Posterior vena cava (tissue), 2 donors: ENCODE data around the gene CILP. TPM values are rescaled to one million over a fixed set of nuclear protein-coding genes. Genes with fewer than 3 reads are reported as not detected.
A peak's percentile ranks its signal among the peaks of the same experiment; 100 is the strongest.
"Not testable (repeated sequence)": the region's sequence is repeated elsewhere in the genome, so short reads cannot be mapped to it uniquely, and the experiment has no call there.

Experiments
- DNase-seq: peaks from one replicate; pipeline ENCODE4 v3.0.0-alpha.2; 2020; ENCODE audit warnings: low spot score
- intact Hi-C, 2 donors: fragments of 100-400 bp; cut with DNase I; formaldehyde crosslinking; loops; one replicate each; pipeline versions ENCODE4 v1.14.1 to v1.14.2; 2022 to 2023
- long read RNA-seq, 2 donors: library from polyadenylated mRNA; unstranded; transcript quantifications; one replicate each; pipeline ENCODE4 v2.0.0, GENCODE V29; 2020 to 2021
- total RNA-seq, 2 donors: library from RNA; stranded (reverse); fragmentation: NEBNext Ultra II Directional; extraction: Animal tissue kit (Norgen Biotek cat#: 25700); gene quantifications; one replicate each; pipeline ENCODE4 v1.2.1, GENCODE V29; 2021
- donor health status: DM: yes; HTN: yes; CAD: no.
- donor health status: DM: yes; HTN: yes; CAD: no.

The CILP gene, protein sequence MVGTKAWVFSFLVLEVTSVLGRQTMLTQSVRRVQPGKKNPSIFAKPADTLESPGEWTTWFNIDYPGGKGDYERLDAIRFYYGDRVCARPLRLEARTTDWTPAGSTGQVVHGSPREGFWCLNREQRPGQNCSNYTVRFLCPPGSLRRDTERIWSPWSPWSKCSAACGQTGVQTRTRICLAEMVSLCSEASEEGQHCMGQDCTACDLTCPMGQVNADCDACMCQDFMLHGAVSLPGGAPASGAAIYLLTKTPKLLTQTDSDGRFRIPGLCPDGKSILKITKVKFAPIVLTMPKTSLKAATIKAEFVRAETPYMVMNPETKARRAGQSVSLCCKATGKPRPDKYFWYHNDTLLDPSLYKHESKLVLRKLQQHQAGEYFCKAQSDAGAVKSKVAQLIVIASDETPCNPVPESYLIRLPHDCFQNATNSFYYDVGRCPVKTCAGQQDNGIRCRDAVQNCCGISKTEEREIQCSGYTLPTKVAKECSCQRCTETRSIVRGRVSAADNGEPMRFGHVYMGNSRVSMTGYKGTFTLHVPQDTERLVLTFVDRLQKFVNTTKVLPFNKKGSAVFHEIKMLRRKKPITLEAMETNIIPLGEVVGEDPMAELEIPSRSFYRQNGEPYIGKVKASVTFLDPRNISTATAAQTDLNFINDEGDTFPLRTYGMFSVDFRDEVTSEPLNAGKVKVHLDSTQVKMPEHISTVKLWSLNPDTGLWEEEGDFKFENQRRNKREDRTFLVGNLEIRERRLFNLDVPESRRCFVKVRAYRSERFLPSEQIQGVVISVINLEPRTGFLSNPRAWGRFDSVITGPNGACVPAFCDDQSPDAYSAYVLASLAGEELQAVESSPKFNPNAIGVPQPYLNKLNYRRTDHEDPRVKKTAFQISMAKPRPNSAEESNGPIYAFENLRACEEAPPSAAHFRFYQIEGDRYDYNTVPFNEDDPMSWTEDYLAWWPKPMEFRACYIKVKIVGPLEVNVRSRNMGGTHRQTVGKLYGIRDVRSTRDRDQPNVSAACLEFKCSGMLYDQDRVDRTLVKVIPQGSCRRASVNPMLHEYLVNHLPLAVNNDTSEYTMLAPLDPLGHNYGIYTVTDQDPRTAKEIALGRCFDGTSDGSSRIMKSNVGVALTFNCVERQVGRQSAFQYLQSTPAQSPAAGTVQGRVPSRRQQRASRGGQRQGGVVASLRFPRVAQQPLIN
- 10 to 100 TPM in 1 of 2 donors, 1 to 10 TPM in 1; 9.6 to 43.4 TPM for total RNA-seq
- long read RNA-seq, donor 1, full-length matches to known transcripts = 15 of 41 reads
- long read RNA-seq, donor 1, partial matches to known transcripts = 20 of 41 reads
- long read RNA-seq, donor 1, other reads (novel, unspliced or antisense) = 6 of 41 reads
- long read RNA-seq, donor 2, full-length matches to known transcripts = 6 of 13 reads
- long read RNA-seq, donor 2, partial matches to known transcripts = 0 of 13 reads
- long read RNA-seq, donor 2, other reads (novel, unspliced or antisense) = 7 of 13 reads

DNA sequence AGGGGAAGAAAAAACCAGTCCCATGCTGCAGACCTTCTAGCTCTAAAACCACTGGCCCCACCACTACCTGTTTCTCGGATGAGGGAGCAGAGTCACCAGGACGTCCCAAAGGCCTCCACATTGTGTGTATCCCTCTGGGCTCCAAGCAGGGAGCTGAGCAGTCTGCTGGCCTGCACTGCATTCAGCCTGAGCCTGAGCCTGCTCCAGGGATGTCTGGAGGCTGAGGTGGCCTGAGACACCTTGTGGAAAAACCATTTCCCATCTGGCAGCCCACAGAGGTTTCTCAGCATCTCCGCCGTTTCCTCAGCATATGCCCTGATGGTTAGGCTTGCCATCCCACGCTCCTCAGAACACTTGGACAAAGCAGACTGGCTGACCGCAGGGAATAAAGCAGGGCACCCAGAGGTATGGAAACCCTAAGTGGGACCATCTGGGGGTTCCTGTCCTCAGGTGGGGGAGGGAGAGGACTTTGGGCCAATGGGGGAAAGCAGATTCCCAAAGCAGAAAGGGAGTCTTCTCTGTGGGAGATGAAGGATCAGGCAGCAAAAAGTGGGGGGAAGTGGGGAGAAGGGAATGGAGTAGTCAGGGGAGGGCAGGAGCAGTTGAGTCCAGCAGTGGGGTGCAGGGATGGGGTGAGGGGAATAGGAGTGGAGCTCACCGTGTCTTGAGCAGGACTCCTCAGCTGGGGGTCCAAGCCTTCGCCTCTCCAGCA lies at the start of gene CILP:
Gene CILP (minus strand): TSS at position 704 of the 712 bp plus-strand sequence. CDS start 1,718 bp downstream, outside the sequence.
- no peak for DNase-seq

DNA sequence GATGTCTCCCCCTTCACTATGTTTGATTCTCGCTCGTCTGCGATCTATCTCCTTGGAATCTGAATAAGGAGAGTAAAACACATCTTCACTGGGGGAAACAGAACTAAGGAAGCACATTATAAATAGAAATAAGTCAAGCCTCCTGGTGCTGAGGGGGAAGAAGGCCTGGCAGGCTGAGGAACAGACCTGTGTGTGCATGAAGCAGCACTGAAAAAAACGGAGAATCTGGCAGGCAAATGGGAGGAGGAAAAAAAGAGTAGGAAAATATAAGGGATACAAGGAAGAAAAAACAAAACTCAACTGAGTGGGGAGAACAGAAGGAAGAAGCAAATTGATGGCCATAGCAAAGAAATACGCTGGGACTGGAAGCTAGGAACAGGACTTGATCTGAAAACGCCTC lies 49.7 kb upstream of the CILP start:
- no peak for DNase-seq
- intact Hi-C loops = no loop called here

More for the DNA sequence above, at the start of gene CILP:
- intact Hi-C loops = no loop called here

DNA sequence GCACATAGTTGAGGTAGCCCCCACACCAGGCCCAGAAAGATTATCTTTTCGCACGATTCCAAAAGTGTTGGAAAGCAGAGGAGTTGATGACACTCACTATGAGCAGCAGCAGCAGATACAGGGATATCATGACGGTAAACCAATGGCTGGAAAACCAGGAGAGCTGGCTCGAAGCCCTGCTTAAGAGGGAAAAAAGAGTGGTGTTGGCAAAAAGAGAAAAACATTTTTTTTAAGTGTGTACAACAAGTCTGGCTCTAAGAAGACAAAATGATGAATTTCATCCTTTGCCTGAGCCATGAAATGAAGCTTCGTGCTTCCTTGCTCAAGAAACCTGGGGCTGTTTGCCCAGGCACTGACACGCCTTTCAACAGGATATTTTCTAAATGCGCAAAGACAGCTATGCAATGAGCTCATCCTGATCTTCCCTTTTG lies 48.1 kb upstream of the CILP start:
- intact Hi-C loops = no loop called here
- DNase-seq = no peak

DNA sequence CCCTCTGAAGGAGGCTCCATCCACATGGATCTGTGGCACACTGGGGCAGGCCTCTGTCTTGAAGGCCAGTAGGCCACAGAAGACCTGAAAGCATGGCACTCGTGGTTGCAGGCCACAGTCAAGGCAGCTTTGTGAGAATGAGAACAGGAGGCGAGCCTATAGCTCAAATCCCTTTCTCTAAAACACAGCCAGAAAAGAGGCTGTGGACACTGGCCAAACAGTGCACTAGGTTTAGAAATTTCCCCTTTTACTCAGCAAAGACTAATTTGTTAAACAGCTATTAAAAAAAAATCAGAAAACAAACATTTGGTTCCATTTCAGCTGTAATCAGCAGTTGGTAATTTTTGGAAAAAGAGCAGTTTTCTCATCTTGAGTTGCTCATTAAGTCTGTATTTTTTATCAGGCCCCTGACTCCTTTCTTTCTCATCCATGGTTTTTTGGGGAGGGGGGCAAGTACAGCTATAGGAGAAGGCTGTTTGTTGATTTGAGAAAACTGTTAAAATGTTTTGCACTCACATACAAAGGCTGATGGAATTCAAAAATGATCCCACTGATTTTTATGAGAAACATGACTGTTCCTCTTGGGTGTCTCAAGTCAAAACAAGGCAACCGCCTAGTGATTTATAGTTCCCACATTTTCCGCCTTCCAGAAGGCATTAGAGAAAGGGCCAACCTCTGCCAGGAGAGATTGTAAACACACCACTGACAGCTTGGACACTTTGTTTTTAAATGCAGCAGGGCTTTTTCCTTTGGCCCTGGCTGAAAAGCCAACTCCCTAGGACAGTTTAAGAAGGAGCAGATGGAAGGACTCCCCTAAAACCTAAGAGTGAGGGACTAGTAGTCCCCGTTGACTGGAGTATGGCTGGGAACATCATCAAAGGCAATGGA lies 47.3 kb upstream of the CILP start:
- no peak for DNase-seq
- intact Hi-C loops = no loop called here

DNA sequence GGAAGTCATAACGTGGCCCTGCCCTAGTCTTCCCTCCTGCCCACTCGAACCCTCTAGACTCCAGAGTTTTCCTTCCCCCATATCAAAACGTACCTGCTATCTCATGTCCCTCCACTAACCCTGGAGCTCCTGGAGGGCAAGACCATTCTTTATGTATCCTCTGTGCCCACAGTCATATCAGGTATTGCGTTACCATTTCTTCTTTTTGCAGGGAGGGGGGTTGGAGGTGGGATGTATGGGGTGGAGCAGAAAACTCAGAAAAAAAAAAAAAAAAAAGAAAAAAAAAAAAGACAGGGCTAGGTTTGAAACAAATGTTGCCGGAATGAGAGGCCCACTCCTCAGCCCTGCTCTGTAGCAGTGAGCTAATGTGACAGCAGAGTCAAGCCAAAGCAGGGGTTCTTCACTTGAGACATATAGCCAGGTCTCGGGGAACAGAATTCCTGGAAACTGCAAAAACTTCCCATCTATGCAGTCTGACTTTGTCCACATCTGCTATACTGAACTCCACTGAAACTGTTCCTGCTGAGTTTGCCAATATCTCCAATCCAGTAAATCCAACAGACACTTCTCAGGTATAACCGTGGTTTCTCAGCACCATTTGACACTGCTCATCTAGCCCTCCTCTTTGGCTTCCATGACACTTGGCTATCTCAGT lies 44.3 kb upstream of the CILP start:
- intact Hi-C loops = no loop called here
- DNase-seq = no peak

DNA sequence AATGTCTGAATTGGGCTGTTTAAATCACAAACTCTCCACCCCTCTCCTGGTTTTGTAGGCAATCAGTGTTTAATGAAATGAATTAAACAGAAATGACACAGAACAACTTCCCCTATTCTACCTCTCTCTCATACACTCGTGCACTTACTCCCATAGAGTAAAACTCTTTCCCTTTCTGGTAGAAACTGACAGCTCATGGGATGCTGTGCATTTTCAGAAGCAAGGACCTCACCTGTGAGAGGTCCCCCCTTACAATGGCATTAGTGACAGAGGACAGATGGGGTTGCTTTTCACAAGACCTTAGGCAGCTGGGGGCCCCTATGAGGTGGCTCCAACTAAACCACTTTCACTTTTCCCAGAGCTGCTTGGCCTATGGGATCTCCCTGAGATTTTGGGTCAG lies 43.5 kb upstream of the CILP start:
- DNase-seq = peak; percentile 23
- intact Hi-C loops = no loop called here

DNA sequence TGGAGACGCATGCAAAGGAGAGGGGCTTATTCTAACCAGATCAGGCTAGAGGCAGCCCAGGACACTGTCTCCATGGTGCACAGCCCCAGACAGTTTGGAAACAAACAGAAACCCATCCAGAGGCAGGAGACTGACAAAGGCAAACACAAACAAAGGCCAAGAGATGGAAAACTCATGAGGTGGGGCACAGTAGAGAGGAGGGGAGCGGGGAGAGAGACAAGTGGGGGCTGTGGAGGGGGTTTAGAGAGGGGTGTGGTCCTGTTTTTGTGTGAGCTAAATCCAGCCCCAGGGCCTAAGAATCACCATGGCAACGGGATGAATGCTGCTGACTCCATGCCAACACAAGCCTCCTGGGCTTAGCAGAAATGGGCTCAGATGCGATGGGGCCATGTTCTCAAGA lies 43.1 kb upstream of the CILP start:
- DNase-seq = no peak
- intact Hi-C loops = no loop called here

DNA sequence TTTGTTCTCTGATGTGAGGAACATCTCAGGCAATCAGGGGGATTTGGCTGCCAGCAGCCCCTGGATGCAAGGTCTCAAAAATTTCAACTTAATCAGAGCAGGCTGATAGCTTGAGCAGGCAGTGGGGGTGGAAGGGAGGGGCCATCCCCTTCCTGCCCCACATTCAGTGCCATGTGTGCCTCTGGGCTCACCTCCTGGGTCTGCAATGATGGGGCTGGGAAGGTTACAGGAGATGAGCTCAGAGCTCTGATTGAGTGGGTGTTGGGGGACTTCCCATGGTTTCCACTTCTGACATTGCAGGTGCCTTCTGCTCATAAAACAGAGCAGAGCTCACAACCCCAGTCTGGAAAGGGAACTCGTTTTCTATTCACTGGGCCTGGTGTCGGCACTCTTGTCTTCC lies 38.4 kb upstream of the CILP start:
- no peak for DNase-seq
- intact Hi-C loops = no loop called here

DNA sequence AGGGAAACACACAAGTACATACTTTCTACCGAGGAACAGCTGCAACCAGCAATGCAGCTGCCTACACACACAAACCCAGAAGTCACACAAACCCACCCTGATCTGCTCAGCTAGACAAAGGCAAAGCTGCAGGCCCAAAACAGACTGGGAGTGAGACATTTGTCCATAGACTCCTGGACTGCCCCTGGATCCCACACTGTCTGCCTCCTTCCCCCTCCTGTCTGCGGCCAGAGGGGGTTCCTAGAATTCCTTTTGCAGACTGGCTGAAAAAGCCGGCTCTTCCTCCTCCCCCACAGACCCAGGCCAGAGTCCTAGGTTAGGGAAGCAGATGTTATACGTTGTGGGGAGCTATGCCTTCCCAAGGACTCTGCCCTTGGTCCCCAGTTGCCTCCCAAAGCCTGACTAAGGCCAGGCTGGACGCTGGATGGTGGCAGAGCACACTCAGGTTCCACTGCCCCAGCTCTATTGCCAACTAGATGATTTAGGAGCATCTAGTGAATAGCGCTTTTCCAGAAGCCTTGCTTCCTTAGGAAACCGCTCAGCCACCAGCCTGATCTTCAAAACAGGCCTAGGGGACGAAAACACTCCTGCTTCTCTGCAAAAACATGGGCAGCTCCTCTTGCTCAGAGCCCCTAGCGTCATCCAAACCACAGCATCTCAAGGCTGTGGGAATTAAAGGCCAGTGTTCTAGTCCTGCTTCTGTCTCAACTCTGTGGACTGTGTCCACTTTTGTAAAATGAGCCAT lies 37.4 kb upstream of the CILP start:
- DNase-seq = no peak
- intact Hi-C loops = no loop called here

DNA sequence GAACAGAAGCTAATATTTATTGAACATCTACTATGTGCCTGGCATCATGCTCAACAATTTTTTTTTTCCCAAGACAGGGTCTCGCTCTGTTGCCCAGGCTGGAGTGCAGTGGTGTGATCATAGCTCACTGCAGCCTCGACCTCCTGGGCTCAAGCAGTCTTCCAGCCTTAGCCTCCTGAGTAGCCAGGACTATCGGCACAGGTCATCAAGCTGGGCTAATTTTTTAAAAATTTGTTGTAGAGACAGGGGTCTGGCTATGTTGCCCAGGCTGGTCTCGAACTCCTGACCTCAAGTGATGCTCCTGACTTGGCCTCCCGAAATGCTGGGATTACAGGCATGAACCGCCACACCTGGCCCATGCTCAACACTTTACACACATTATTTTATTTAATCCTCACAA lies 35.7 kb upstream of the CILP start:
- no peak for DNase-seq
- intact Hi-C loops = no loop called here

DNA sequence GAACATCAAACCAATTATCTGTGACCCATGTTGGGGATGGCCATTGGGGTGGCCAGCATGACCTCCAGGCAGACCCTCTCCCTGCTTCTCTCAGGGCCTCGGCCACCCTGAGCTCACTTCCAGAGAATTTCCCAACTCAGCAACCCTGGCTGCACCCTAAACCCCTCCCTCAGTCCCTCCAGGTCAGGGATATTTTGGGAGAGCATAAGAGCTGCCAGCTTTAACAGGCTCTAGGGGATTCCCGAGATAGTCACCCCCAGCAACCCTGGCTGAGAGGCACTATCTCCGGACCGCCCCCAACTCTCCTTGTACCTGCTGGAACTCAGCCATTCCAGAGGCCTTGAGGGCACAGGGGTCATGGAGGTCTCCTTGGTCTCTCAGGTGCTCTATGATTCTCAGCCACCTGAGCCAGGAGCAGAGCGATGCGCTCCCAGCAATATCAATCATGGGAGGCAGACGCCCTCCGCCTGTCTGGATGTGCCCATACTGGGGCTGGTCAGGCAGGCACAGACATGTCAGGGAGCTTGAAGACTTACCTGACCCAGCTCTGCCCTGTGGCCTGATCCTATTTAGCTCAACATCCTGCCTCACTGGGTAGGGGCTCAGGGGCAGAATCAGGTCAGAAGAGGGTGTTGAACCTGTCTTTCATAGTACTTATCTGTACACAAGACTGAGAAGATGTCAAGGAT lies 34.9 kb upstream of the CILP start:
- no peak for DNase-seq
- intact Hi-C loops = no loop called here

DNA sequence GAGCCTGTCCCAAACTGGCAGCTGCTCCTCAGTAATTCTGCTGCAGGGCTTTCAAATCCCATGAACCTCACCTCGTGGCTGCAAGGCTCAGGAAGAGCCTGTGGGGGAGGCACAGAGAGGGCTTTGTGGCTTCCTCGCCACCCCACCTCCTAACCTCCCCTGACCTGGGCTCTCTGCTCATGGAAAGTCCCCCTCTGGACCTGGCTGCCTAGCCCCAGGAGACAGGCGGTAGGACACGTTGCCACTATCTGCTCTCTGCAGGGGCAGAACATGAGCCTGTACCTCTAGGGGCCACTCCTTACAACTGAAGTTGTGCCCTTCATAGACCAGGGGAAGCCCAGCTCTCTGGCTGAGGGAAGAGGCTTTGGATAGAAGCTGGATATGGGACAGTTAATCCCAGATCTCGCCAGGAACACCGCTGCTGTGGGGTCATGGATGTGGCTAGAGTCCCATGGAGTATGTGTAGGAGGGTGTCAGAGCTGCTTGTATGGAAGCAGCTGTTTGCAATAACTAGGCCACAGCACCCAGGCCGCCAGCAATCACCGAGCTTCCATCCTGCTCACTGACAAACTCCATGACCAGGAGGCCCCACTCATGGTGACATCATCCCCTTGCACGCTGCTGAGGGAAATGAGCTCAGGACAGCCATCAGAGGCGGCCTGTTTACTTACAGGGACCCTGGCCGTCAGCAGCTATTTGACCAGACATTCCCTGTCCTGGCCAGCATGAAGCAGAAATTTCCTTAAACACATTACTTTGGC lies 34.0 kb upstream of the CILP start:
- DNase-seq = no peak

DNA sequence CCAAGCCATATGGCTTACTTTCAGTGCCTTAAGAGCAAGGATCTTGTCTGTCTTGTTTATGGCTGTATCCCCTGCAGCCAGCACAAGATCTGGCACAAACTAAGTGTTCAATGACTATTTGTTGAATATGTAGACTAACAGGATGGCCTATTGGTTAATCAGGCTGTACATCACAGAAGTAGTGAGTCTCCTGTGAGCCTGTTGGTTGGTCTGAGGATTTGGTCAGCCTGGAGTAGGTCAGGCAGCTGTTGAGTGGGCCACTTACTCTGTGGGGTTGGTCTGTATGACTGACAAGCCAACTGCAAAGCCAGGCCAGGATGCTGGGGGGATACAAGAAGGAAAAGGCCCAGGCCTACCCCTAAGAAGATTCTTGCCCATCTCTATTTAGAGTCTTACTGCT lies 33.4 kb upstream of the CILP start:
- DNase-seq = no peak
- intact Hi-C loops = loop anchor here in 1 of 2 donors (5.0 kb wide), 1 partner anchor 47 kb away; no protein-coding TSS in a partner anchor

More for the DNA sequence above, 34.0 kb upstream of the CILP start:
- intact Hi-C loops = no loop called here

DNA sequence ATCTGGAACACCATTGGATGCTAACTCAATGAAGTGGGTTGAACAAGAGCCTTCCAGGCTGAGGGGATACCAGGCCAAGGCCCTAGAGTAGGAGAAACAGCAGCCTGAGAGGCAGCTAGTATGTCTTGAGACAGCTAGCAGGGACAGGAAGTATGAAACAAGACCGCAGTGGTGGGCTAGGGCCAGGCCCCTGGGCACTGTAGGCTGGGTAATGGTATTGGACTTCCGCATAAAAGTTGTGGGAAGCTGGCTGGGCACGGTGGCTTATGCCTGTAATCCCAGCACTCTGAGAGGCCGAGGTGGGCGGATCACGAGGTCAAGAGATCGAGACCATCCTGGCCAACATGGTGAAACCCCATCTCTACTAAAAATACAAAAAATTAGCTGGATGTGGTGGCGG lies 25.2 kb upstream of the CILP start:
- intact Hi-C loops = not testable (repeated sequence)

DNA sequence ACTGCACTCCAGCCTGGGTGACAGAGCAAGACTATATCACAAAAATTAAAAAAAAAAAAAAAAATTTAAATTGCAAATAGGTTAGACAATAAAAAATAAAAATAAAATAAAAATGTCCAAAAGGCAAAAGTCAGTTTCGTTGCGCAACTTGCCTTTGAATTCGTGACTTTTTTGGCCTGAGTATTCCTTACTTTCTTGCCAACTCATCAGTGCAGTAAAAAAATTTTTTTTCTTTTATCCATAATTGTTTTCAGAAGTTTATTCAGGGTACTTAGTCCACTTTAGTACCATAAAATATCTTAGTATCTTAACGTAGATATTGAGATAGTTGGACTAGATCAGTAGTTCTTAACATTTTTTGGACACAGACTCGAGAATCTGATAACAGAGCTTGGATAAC lies 22.4 kb upstream of the CILP start:
- intact Hi-C loops = no loop called here
- DNase-seq = no peak

More for the DNA sequence above, 25.2 kb upstream of the CILP start:
- not testable (repeated sequence) for DNase-seq
